BJ (cell line): ENCODE data around the gene UIMC1. TPM values are rescaled to one million over a fixed set of nuclear protein-coding genes. Genes with fewer than 3 reads are reported as not detected.

Source experiments
- CTCF ChIA-PET: fragments of 350-600 bp; formaldehyde crosslinking; extraction: SDS; loops from one replicate; lab custom pipeline; 2021; ENCODE audit warnings: antibody characterized with exemption, inconsistent platforms; lab: Yijun Ruan, JAX
- POLR2A ChIA-PET: fragments of 300-600 bp; sonication (Branson Sonifier 250); formaldehyde crosslinking; extraction: SDS; loops from one replicate; lab custom pipeline; 2021; ENCODE audit warnings: antibody characterized with exemption; lab: Charles Lee
- DNase-seq: peaks from one replicate; pipeline ENCODE4 v3.0.0-alpha.2; 2011; ENCODE audit warnings: low read depth
- H3K27me3 ChIP-seq: 2 replicates; pipeline ENCODE4 v1.6.0; 2011; ENCODE audit warnings: low read length; ENCODE audit not compliant: control insufficient read depth, insufficient read depth
- H3K36me3 ChIP-seq: 2 replicates; pipeline ENCODE4 v1.5.1; 2011; ENCODE audit warnings: low read length; ENCODE audit not compliant: control insufficient read depth, insufficient read depth
- H3K4me3 ChIP-seq: 2 replicates; pipeline ENCODE4 v1.5.1; 2011; ENCODE audit warnings: low read depth, mild to moderate bottlenecking, control low read depth, low read length
- polyA plus RNA-seq: library from polyadenylated mRNA; depleted of rRNA; stranded (reverse); fragments of >200 nt; gene quantifications from 2 replicates; pipeline ENCODE4 v1.2.3, GENCODE V29; 2011
- TF ChIP-seq, protein P1 (sequence below): IDR thresholded peaks from 2 replicates; pipeline ENCODE4 v1.5.1; 2011; ENCODE audit warnings: low read depth, mild to moderate bottlenecking, control low read depth, inconsistent platforms, low read length, moderate library complexity; ENCODE audit not compliant: insufficient read depth

The UIMC1 gene
- polyA plus RNA-seq, 1 experiment: 14.1 TPM

DNA sequence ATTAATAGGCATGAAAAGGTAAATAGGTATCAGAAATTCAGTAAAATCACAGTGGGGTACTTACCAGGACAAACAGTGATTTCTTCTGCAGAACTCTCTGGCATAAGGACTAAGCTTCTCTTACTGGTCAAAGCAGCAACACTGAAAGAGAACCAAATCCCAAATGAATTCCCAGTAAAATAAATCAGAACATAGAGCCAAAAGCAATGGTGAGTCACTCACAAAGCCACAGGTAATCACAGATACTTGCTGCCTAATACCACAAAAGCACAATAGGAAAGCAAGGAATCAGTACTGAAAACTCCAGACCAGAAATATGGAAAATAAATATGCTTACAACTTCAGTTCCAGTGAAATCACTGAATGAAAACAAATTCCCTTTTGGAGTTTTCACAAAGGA is 50.7 kb downstream of the UIMC1 start:
- Histone ChIP-seq H3K4me3 (no peak overlapping the region), H3K27me3 (no peaks in the 10 kb centered on the region), H3K36me3 (peaks cover 1% of the 10 kb centered on the region; the same call in 1 of the 2 replicates)
- CTCF ChIA-PET: no interaction called here
- POLR2A ChIA-PET: no interaction called here
- TF ChIP-seq, protein P1, sequence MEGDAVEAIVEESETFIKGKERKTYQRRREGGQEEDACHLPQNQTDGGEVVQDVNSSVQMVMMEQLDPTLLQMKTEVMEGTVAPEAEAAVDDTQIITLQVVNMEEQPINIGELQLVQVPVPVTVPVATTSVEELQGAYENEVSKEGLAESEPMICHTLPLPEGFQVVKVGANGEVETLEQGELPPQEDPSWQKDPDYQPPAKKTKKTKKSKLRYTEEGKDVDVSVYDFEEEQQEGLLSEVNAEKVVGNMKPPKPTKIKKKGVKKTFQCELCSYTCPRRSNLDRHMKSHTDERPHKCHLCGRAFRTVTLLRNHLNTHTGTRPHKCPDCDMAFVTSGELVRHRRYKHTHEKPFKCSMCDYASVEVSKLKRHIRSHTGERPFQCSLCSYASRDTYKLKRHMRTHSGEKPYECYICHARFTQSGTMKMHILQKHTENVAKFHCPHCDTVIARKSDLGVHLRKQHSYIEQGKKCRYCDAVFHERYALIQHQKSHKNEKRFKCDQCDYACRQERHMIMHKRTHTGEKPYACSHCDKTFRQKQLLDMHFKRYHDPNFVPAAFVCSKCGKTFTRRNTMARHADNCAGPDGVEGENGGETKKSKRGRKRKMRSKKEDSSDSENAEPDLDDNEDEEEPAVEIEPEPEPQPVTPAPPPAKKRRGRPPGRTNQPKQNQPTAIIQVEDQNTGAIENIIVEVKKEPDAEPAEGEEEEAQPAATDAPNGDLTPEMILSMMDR: no peak
- no peak for DNase-seq

- POLR2A ChIA-PET: no interaction called here
- CTCF ChIA-PET: interaction anchor here (0.7 to 1.5 kb wide), 2 partner anchors 292 to 294 kb away, joined by 3 to 6 read pairs; no protein-coding TSS in a partner anchor
- H3K4me3 ChIP-seq: no peak overlapping the region
- H3K27me3 ChIP-seq: no peaks in the 10 kb centered on the region
- H3K36me3 ChIP-seq: peaks cover 1% of the 10 kb centered on the region; the same call in 1 of the 2 replicates
- TF ChIP-seq, protein P1: no peak
- DNase-seq: no peak
Measured at GRCh38 chr5:176954050-176954449, 52.5 kb downstream of the UIMC1 start.

DNA sequence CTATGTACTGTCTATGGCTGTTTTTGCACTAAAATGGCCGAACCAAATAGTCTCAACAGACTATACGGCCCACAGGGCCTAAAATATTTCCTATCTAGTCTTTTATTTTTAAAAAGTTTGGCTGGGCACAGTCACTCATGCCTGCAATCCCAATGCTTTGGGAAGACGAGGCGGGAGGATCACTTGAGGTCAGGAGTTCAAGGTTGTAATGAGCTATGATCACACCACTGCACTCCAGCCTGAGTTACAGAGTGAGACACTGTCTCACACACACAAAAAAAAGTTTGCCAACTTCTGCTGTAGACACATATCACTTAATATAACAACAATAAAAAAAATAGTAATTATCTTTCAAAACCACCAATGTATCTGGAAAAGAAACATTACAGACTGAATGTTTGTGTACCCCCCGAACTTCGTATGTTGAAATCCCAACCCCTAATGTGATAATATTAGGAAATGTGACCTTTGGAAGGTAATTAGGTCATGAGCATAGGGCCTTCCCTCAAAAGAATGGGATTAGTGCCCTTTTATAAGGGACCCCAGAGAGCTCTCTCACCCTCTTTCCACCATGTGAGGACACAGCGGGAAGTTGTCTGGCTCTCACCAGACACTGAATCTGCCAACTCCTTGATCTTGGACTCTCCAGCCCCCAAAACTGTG is 53.9 kb downstream of the UIMC1 start:
- Histone ChIP-seq H3K36me3 (peaks cover 1% of the 10 kb centered on the region; the same call in 1 of the 2 replicates), H3K27me3 (no peaks in the 10 kb centered on the region), H3K4me3 (no peak overlapping the region)
- ChIA-PET CTCF (no interaction called here), POLR2A (no interaction called here)
- DNase-seq: no peak
- TF ChIP-seq, protein P1: no peak

- TF ChIP-seq, protein P1: no peak
- Histone ChIP-seq H3K36me3 (peaks cover 2% of the 10 kb centered on the region; the same call in 1 of the 2 replicates), H3K4me3 (no peak overlapping the region), H3K27me3 (no peaks in the 10 kb centered on the region)
- DNase-seq: no peak
- ChIA-PET CTCF (interaction anchor here (1.7 kb wide), 1 partner anchor 10 kb away, joined by 3 read pairs; no protein-coding TSS in a partner anchor), POLR2A (no interaction called here)
Measured at GRCh38 chr5:176948458-176948857, 58.1 kb downstream of the UIMC1 start.

DNA sequence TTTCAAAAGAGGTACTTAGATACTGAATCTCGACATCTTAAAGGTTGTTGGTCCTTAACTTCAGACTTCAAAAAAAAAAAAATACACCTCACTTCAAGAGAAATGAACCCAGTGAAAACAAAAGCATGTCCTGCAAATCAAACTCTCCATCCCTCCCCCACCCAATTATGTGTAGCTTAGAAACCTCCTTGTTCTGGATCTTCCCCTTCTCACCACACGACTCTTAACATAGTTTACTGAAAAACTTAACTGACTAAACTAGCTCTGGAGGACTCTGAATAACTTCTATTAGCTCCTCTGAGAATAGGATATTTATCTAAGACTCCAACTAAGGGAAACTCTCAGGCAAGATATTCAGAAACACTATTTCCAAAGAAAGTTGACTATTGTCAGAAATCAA is 58.7 kb downstream of the UIMC1 start:
- TF ChIP-seq, protein P1: no peak
- no peak for DNase-seq
- no peak overlapping the region for H3K4me3 ChIP-seq
- CTCF ChIA-PET: interaction anchor here (1.3 to 1.7 kb wide), 2 partner anchors 11 to 13 kb away, joined by 3 read pairs; no protein-coding TSS in a partner anchor
- POLR2A ChIA-PET: no interaction called here
- peaks cover 5% of the 10 kb centered on the region for H3K36me3 ChIP-seq
- H3K27me3 ChIP-seq: no peaks in the 10 kb centered on the region
